Measurements from ENCODE around the gene IGSF9B. TPM values are rescaled to one million over a fixed set of nuclear protein-coding genes. Genes with fewer than 3 reads are reported as not detected.

The IGSF9B gene
- total RNA-seq, 1 donor from 2014 or later, result 5.5 TPM

DNA sequence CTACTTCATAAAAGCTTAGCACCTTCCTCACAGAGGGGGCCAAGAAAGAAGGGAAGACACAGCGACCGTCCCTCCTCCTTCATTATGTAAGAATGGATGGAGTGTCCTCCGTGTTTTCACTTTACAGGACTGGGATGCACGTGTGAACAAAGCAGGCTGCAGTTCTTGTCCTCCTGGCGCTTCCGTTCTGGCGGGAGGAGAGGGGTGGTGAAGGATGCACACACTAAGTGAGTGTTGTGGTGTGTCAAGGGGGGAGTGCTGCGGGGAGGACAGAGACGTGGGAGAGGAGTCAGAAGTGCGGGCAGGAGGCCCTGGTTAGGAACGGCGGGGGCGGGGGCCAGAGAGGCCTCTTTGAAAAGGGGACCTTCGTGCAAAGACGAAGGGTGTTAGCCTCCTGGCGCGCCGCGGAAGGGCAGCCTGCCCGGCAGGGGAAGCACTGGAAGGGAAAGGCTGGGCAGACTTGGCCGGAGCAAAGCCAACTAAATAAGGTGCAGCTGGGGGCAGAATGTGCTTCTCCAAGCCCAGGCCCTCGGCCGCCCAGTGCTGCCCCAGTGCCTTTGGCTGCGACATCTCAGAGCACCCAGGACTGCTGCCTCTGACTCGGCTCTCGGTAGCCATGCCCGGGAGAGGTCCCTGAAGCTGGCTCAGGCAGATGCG lies 27.0 kb upstream of the IGSF9B start:
- no peak for DNase-seq

DNA sequence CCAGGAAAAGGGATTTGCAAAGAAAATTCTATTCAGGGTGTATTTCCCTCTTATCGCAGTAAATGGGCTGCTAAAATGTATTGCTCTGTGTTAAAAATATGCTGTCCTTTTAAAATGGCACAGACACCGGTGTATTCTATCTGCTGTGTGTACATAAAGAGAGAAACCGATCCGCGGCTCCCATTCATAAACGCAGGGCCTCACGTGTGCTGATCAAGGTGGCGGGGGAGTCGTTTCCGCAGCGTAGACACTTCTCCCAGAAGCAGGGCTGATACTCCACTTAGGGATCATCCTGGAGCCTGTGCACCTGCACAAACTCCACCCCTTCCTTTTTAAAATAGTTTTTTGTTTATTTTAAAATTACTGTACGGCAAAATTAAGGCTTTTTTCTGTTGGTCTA lies 26.1 kb upstream of the IGSF9B start:
- no peak for DNase-seq

DNA sequence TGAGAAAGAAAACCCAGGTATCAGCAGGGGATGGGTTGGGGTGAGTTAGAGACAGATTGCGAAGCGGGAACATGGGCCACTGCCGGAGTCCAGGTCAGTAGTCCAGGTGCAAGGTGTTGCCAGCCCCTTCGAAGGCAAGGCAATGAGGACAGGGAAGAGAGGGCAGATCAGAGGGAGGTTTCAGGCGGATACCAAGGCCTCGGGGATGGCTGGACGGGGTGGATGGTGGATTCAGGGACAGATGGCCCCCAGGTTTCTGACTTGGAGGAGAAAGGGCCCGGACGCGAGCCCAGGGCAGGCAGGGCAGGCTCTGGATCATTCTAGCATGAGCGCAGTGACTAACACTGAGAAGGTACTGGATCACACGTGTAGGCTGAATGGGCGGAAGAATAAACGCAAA lies 25.4 kb upstream of the IGSF9B start:
- DNase-seq, result no peak

DNA sequence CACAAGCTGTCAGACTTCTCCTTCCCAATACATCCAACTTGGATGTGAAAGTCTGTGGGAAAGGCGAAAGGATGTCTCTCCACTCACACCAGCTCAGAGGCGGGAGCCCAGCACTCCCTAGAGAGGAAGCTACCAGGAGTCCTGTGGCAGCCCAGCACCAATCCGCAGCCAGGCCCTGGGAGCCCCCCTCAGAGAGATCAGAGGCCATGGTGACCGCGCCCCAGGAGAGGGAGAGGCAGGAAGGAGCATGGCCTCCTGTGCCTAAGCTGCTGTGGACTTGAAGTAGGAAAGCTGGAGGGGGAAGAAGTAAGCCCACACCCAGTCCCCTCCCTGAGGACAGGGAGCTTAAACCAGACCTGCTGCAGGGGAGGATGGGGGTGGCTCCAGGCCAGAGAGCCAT lies 24.4 kb upstream of the IGSF9B start:
- DNase-seq, result no peak

DNA sequence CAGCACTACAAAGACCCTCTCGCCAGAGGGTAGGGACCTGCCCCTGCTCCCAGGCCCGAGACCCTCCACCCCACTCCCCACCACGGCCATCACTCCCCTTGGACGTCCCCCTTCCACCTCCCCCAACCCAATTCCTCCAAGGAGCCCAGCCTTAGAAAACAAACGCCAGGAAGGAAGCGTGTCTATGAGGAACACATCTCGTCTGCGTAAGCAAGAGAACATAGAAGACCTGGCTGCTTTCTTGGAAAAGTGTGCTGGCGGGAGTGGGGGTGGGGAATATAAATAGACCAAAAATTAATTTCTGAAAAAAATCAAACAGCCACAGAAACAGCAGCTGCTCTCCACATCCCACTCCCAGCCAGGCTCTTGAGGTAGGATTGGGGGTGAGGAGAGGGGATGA lies 23.9 kb upstream of the IGSF9B start:
- no peak for DNase-seq

DNA sequence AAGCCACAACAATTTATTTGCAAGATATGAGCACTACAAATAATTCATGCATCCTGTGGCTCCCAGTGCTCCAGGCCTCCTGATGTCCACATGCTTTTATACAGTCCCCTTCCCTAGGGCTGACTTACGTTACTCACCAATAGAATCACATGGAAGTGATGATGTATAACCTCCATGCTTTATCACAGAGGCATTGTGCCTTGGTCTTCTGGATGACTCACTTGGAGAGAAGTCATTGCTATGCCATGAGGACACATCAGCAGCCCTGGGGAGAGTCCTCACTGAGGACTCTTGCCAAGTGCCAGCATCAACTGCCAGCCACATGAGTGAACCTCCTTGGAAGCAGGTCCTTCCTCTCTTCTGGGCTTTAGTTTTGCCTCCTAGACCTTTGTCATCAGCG lies 22.0 kb upstream of the IGSF9B start:
- no peak for DNase-seq

DNA sequence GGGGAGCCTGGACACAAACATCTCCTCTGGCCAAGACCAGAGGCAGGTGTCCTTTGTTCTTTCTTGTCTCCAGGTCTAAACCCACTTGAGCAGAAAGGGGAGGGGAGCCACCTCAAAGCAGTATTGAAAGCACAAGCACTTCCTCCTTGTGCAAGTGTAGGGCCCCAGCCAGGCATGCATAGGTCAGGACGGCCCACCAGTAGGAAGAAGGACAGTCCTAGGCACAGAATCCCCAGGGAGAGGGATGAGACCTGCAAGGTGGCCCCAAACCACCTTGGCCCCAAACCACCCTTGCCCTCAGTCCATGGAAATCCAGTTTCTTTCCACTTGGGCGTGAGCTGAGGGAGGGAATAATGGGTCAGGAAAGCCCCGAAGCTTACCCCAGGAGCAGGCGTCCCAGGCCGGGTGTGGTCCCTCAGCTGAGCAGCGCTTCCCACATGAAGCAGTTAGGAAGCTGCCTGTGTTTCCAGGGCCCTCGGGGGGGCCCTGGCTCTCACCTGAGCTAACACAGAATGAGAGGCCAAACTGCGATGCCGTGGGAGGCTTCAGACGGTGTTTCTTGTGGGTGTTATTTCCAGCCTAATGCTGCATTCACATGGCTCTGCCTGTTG lies 20.4 kb upstream of the IGSF9B start:
- no peak for DNase-seq

DNA sequence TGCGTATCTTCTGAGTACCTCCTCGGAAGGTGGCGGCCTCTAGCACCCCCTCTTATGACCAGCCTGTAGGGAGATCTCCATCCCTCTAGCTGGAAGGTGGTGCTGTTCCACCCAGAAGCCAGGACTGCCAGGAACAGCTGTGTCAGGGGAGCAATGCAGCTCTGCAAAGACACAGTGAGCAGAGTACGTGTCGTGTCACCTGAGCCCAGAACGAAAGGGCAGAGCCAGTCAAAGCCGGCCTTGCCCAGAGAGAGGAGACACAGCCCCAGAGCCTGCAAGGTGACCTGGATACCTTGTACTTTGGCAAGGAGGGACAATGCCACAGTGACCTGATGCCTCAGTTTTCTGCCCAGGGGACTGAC lies 18.7 kb upstream of the IGSF9B start:
- no peak for DNase-seq

DNA sequence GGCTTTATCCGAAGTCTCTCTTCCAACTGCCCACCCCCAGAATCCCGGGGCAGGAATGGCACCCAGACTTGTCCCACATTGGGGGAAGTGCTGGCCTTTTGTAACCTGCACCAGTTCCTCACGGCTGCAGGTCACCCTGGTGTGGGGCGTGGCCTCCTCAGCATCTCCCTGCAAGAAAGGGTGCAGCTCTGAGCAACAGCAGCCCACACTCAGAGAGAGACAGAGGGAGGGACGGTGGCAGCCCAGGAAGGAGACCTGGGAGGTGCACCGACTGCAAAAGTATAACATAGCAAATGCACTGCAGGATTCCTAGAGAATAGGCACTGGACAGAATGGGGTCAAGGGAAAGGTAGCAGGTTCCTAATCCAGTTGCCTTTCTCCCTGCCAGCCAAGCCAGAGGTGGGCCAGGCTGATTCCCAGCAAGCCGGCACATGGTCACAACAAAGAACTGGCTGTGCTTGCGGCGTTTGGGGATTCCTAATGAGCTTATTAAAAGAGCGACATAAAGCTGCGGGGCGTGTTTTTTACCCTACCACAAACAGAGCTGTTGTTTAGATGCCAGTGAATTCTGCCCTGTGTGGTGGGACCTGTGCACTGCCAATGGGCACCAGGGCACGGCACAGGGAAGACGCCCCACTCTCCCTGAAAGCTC lies 18.2 kb upstream of the IGSF9B start:
- no peak for DNase-seq

DNA sequence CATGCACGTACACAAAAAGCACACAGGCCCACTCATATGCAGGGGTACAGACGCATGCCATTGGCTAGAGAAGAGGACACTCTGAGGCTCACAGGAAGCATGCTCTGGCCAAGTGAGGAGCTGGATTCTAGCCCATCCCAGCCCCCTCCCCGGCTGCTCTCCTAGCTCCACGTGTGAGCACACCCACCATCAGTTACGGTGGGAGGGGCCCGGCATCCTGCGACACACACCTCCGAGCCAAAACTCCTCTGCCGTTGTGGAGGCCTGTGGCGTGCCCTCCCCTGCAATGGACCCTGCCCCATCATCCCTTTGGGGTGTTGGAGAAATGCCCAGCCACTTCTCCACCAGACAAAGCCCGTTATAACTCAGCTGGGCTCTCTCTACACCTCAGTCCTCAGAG lies 15.1 kb upstream of the IGSF9B start:
- no peak for DNase-seq

DNA sequence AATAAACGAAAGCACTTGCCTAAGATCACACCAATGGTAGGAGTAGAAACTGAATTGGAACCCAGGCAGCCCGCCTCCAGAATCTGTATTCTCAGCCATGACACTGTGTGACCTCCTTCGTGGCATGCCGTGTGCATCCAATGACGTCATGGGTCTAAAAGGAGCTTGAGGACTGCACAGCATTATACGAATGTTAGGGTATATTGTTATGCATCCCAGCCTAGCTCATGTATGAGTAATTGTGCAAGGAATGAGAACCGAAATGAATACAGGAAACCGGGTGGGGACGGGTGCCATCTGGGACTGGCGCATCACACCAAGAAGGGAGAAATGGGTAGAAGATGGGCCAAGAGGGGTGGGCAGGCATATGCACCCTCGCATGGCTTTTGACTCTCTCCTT lies 12.3 kb upstream of the IGSF9B start:
- DNase-seq, result no peak

DNA sequence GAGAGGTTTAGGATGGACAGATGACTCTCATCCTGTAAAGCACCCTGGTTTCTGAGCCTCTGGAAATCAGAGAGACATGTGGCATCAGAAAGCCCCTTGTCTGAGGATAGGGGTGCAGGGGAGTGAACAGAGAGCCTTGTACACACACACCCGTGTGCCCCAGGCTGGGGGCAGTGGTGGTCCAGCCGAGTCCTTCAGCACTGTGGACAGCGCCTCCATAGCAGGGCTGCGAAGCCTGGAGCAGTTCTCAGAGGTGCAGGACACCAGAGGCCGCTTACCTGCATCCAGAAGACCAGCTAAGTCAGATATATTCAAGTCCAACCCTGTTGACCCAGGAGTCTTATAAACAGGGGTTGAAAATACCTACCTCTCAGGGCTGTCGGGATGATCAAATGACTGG lies 11.5 kb upstream of the IGSF9B start:
- DNase-seq, result no peak

DNA sequence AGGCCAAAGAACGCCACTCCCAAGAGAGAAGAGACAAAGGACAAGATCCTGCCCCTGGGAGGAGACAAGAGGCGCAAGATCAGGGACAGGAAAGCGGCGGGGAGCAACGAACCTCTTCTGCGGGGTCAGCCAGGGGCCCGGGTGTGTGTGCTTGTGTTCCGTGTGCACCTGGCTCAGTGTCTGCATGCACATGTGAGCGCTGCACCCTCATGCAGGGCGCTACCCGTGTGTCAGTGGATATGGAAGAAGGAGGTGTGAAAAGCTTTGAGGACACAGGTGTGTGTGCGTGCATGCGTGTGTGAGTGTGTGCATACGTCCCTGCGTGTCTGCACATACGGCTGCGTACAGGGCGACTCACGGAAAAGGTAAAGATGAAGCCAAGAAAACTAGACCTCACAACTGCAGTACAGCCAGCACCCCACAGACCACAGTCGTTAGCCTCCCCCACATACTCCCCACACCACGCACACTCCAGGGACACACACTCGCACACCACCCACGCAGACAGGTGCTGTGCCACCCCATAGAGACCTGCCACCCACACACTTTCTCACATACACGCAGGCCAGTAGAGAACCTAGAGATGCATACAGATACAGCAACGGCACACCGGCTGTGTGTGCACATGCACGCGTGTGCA lies 11.0 kb upstream of the IGSF9B start:
- DNase-seq, result no peak

DNA sequence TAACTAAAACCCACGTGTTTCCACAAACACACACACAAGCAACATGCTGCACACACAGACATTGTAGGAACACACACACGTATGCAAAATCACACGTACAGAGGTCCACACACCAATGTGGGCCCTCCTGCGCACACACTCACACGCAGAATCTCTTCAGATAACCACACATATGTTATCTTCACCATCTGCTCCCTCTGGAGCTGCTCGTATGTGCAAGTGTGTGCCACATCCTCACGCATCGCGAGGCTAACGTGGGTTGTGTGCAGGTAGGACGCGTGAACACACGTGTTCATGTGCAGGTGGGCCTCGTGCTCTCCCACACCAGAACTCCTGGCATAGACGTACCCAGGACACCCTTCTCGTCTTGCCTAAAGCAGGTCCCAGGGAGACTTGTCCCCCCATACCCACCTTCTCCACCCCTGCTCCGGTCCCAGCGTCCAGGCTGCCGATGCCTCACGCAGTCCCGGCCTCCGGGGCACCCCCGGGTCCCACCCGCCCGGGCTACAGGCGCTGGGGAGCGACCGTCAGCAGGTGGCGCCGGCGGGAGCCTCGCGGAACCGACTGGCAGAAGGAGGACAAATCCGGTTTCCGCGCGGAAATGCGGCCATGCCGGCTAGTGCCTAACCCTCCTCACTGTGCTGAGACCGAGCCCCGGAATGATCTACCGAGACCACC lies 10.3 kb upstream of the IGSF9B start:
- no peak for DNase-seq

DNA sequence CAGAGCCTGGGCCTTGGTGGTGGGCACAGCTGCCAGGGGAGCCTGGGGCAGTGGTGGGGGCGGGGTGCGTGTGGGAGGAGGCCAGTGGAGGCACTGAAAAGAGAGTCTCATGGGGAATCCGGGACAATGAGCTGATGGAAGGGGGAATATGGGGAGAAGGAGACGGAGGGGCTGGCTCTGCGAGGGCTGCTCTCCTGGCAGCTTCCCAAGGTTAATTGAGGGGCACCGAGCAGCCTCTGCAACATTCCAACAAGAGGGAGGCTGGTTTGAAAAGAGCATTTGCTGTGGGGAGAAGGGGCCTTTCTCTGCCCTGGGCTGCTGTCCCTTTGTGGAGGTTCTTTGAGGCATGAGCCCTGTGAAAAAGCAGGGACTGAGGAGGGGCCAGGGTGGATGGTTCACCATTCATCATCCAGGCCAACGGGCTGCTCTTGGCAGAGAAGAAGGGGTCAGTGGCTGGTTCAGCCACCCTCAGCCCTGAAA lies 9.4 kb upstream of the IGSF9B start:
- DNase-seq, result no peak

DNA sequence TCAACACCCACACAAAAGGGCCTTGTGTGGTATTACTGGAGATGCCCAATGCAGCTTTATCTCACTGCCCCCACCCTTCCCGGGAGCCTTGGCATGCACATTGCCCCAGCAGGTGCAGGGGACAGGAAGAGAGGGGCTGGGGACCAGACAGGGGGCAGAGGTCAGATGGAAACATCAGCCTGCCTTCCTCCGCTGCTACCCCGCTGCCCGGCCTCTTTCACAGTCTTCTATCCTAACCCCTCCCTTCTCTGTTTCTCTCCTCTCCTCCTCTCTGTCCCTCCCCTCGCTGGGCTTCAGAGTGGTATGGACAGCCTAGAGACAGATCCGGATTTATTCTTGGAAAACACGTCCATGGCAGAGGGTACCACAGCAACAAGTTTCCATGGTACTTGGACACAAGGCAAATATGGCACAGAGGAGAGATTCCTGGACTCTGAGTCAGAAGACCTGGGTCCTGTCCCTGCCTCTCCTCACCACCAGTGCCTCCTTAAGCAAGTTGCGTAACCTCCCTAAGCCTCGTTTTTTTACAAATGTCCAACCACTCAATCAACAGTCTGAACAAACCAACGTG lies 8.3 kb upstream of the IGSF9B start:
- no peak for DNase-seq

DNA sequence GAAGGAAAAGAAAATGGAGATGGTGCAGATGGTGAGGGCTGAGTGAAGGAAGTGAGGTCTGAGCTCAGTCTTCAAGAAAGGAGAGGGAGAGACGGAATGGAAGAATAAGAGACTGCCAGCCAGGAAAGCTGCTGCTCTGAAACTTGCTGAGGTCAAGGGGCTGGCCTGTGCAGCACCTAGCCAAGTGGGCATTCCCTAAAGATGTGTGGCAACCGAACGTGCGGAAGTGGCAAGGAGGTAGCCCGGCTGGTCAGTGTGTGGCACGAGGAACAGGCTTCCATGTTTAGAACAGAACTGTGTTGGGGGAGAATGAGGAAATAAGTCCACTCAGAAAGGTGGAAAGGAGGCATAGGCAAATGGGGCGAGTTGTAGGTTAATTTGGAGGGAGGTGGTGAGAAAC lies 7.6 kb upstream of the IGSF9B start:
- DNase-seq, result no peak

DNA sequence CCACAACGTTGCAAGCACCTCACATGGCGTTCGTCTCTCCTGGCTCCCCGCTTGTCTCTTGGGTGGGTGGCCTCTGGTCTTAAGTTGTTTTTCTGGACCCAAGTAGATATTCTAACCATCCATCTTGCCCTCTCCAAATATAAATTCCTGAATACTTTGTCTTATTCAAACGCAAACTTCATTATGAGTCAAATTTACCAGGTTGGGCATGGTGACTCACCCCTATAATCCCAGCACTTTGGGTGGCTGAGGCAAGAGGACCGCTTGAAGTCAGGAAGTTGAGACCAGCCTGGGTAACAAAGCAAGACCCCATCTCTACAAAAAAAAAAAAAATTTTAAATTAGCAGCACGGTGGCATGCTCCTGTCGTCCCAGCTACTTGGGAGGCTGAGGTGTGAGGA lies 5.1 kb upstream of the IGSF9B start:
- no peak for DNase-seq

DNA sequence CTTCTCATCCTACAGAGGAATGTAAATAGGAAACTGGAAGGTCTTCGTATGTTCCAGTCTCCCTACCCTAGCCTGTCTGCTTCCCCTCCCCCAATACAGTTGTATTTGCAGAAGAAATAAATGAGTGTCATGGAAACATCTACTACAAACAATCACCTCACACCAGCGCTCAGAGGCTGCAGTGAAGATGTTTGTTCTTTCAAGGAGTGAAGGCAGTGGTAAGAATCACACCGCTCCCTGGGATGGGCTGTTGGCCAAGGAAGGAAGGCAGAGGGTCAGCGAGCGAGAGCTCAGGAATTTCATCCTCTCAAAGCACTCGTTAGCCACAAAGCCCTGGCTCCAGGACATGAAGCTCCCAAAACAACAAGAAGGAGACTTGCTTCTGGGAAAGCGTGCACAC lies 1.1 kb upstream of the IGSF9B start:
- no peak for DNase-seq

DNA sequence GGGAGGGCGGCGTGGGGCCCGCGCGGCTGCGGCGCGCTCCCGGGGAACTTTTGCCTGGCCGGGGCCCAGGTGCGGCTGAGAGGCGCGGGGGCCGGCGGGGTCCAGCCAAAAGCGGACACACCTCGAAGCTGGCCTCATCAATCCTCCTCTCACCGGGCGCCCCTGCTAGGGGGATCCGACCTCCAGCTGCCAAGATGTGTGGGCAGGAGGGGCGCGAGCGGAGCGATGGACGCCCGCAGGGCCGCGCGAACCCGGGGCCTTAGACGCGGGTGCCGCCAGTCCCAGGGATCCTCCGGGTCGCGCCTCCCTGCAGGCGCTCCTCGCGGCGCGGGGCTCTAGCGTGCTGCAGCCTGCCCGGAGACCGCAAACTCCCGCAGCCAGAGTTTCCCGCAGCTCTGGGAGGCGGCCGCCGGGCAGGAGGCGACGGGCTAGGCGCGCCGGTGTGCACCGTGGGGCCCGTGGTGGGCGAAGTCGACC lies 785 bp downstream of the IGSF9B start:
- DNase-seq, result no peak

DNA sequence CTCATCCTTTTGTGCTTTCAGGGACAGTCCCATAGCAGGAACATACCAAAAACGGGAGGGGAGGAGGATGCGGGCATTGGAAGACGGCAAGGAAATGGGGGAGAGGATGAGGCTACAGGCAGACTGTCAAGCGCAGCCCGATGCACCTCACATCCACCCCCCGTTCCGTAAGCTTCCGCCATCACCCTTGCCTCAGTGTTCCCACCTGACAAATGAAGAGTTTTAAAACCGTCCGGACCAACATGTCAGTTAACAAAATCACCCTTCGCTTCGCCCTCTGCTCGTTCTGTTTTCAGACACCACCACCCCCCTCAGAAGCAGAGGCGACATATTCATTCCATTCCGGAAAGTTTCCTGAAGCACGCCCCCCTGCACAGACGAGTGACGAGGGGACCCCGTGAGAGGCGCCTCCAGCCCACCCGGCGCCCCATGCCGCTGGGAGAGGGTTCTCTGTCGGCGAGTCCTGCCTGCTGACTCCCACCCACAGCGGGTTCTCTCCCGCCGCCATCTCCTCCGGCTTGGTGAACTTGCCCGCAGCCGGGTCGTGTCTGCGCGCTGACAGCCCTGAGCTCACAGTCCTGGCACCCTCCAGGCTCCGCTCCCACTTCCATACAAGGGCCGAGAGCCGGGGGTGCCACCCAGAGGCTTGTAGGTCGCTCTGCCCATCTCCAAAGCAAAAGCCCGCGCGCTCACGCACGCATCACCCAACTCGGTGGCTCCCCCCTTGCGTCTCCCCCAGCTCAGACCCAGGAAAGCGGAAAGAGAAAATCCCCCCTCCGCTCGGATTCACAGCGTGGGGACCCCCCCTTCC lies 1.5 kb downstream of the IGSF9B start:
- DNase-seq, result peak; percentile 34

DNA sequence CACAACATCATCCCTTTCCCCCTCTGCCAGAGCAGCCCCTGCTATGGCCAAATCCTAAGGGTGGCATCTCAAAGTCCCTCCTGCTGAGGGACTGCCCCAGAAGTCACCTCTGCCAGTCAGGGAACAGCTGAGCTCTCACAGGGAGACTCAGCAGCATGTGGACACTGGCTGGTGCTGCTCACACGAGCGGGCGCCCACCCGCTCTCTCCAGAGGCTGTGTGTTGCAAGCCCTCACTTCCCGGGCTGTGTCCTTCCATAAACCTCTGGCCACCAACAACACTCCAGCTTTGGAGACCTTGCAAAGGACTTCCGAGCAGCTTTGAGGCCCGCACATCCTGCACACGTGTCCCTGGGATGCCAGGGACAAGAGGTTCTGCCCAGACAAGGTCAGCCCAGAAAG lies 2.8 kb downstream of the IGSF9B start:
- no peak for DNase-seq

Measured in occipital lobe (tissue), 2 donors.